CD4-positive, alpha-beta T cell treated with Interleukin-1 beta for 1 hour (primary cell): Measurements from ENCODE around the gene CPO.
A peak's percentile ranks its signal among the peaks of the same experiment; 100 is the strongest.

Experiments used
- DNase-seq, 2 donors: peaks; one replicate each; pipeline ENCODE4 v3.0.0-alpha.2; 2020 to 2022

CPO gene

DNA sequence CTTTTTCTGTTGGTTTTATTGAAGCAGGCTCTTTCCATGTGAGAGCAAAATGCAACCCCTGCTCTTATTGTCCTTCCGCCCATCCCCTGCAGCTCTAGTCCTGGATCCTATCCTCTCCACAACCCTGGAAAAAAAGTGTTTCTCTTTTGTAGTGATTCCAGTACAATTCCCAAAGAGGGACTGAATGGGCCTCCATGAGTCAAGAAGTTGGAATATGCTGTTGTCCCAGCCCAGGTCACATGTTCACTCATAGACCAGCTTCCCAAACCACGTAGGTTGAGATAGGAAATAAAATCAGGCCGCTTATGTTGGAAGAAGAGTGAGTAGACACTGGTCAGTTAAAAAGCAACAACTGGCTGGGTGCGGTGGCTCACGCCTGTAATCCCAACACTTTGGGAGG lies 39.4 kb downstream of the CPO start:
- DNase-seq = no peak

DNA sequence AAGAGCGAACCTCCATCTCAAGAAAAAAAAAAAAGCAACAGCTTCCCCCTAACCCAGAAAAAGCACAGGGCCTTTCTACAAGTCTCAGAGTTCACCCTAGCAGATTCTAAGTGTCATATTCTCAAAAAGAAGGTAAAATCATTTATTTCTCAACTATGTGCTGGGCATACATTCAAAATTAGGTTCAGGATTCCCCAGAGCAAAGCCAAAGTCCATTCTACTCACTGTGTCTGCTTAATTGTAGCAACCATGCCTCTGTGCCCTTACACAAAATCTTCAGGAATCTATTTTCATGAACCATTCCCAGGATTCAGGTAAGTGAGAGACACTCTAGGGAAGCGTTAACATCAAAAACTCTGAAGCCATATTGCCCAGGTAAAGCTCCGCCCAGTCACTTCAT lies 40.0 kb downstream of the CPO start:
- no peak for DNase-seq

DNA sequence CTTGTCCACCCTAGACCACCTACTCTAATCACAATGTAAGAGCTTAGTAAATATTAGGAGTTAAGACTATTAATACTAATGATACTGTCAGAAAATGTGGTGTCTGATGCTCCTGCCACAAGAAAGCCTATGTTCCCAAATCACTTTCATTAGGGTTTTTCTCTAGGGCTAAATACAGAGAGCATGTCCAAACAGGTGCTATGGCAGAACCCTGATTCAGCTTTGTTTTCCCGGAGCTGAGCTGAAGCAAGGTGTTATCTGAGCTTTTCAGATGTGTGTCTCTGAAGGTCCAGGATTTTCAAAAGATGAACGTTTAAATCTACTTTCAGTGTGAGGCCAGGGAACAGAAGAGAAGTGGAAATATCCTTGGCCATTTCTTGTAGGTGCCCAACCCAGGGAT lies 40.6 kb downstream of the CPO start:
- no peak for DNase-seq

DNA sequence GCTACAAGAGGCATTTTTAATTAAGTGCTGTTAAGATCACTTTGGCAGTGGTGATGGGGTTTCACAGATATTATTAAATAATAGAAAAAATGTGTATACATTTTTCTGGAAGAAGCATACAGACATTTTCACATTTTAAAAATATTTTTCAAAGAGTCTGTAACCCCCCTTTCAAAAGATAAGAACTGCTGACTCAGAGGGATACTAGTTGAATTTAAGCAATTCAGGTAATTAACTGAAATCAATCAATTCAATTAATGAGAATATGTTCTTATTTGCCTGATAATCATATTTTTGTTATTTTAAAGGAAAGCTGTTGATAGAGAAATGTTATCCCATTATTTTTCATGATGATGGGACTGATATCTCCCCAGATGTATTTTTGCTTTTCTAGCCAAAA lies 41.1 kb downstream of the CPO start:
- DNase-seq = no peak

DNA sequence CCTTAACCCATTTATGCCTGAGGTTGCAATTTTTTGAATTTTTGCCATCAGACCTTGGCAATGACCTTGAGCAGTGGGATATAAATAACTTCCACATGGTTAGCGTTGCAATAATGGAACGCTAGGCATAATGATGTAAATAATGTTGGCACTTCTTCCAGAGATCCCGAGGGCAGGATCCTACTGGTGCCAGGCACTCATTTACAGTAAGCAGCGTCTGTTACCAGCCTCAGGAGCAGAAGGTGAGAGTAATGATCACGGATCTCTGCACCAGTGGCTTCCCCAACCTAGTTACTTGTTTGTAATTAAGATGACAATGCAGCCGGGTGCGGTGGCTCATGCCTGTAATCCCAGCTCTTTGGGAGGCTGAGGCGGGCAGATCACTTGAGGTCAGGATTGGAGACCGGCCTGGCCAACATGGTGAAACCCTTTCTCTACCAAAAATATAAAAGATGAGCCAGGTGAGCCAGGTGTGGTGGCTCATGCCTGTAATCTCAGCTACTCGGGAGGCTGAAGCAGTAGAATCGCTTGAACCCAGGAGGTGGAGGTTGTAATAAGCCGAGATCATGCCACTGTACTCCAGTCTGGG lies 41.9 kb downstream of the CPO start:
- DNase-seq = no peak

DNA sequence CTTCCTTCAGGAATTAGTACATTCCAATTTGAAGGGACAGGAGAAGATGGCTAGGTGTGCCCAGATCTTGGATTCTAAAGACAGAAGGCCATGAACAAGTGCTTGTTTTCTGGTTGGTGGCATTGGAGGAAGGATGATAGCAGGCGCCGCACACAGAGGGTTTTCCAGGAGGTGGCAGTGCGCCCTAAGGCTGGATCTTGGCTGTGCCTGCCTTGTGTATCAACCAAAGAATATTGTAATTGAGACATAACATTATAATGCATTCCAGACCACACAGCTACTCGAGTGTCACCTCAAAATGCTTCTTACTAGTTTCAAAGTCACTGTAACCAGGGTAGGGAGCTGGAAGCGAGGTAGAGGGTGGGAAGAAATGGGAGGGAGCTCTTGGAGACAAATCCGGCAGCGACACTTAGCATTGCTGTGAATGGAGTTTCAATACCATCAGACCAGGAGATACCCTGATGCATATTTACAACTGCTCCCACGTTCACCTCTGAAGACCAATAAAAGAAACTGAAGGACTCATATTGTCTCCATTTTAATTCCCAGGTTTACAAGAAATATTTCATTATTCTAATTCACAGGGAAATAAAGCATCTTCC lies 42.5 kb downstream of the CPO start:
- peak; percentile 36 to 48 for DNase-seq

DNA sequence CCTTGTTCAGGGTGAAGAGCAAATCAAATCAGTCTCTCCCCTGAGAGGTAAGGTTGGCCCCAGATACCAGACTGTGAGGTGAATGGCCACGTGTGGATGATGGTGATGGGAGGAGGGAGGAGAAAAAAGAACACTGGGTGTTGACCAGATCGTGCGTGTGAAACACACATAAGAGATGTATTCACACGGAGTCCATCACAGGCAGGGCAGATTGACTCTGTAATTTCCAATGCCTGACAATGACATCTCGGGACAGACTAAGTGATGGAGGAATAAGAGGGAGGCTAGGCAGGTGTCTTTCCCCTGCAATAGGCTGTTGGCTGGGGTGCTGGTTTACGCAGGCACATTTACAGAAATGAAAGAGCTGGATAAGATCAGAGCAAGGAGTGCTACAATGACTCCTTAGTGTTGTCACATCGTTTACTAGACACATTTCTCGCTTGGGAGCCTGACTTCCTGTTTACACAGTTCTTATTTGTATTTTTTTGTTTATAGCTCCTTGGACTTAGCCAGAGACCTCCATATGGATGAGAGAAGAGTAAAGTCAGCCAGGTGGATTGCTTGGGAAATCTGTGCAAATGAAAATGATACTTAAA lies 43.1 kb downstream of the CPO start:
- DNase-seq = no peak

DNA sequence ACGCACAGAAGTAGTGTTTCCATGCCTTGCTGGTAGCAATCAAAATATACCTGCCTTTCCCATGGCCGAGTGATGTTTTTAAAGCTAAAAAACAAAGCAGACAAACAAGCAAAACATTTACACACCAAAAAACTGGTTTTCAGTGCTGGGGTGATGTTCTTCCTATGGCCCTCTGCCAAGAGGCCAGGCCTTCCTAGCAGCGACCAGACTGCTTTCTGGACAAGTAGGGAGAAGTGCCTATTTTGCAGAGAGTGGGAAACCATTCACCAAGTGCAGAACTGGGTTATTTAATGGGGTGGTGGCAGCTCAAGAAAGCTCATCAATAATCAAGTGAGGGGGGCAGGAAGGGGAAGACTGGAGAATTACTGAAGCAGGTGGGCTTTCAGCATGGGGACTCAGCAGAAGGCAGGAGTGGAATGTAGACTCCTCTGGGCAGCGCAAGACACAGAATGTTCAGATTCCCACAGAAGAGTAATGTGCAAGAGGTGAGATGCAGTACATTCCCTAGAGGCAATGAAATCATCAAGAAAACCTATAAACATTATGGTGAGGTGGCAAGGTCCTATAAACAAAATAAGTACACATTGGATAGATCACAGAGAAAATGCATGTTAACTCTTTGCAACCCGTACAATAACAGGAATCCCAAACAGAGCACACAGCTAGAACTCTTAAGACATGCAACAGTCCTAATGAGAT lies 44.0 kb downstream of the CPO start:
- no peak for DNase-seq

DNA sequence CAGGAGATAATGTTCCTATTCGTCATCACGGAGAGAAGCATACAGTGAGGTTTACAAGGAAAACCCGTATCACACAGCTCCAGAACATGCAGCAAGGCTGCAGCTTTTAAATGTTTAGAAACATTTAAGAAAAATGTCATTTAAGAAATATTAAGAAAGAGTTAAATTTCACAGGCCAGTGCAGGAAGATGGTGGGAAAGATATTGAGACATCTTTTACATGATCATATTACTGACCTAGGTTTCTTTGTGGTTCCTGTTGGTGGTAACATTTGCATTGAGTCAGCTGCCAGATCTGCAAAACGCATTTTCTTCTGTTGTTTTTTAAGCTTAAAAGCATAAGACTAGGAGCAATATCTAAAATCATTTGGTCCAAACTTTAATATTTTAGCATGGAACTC lies 44.9 kb downstream of the CPO start:
- DNase-seq = no peak

DNA sequence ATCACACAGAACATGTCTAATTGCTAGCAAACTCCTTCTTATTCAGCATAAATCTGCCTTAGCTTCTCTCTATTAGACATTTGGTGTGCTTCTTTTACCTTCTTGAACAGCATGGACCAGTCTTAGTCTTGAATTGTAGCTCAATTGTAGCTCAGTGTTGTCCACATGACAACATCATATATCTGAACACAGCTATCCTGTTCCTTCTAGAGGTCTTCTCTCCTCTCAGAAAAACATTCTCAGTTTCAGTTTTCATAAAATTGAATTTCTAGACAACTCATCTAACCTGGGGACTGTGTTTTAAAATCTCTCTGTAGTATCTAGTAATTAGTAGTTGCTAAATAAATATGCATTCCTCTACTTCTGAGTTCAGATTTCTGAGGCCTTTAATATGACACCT lies 47.6 kb downstream of the CPO start:
- no peak for DNase-seq

DNA sequence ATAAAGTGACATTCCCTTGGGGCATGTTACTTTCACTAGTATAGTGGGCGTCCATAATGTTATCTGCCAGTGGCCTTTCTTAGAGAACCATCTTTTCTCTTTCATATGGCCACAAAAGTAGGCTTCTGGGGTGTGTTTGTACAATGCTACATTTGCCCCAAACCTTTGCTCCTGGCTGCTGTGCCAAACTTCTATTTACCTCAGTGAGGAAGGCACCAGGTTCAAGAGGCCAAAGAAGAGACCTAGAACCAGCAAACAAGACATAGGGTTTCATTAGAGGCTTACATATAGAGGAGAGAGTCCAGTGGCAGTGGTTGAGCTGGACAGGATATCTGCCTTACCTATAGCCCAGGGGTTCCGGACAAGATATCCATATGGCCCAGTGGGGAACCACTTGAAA lies 48.5 kb downstream of the CPO start:
- no peak for DNase-seq

DNA sequence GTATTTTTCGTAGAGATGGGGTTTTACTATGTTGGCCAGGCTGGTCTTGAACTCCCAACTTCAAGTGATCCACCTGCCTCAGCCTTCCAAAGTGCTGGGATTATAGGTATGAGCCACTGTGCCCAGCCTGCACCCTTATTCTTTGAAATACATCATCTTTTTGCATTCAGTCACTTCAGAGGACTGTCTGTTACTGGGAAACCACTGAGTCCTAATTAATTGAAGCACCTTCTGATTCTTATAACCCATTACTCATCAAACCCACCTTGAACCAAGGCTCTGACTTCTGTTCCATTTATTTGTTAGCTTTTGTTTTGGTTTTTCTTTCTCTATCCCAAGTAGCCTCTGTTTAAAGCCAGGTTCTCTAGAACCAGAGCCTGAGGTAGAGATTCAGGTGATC lies 49.6 kb downstream of the CPO start:
- no peak for DNase-seq

DNA sequence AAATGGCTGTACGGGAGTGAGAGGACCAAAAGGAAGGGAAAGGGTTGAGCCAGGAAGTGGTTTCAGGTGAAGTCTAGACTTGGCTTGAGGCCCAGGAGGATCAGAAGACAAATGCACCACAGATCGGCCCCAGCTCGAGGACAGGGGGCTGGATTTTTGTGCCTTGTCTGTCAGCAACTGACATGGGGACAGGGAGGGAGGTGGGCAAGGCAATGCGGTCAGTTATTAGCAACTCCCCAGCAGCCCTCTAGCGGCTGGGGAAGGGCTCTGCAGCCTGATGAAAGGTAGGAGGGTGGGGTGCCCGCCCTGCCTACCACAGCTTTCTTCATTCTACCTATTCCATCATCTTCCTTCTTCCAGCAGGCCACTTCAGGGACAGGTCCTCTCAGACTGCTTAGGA lies 50.0 kb downstream of the CPO start:
- DNase-seq = peak; percentile 10 to 18

DNA sequence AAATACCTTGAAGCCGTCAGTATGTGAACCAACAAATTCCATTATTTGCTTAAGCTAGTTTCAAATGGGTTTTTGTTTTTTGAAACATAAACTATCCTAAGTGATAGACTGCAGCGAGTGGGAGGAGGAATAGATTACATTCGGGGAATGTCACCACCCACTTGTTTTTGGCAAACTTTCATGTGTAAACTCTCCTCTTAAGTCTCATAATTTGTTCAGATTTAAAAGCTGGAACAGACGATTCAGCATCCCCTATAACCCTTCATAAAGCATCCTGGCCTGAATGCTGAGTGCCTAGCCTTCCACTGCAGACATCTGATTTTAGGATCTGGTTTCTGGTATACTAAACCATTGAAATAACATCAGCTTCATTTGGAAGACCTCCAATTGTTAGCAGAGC lies 51.0 kb downstream of the CPO start:
- no peak for DNase-seq

DNA sequence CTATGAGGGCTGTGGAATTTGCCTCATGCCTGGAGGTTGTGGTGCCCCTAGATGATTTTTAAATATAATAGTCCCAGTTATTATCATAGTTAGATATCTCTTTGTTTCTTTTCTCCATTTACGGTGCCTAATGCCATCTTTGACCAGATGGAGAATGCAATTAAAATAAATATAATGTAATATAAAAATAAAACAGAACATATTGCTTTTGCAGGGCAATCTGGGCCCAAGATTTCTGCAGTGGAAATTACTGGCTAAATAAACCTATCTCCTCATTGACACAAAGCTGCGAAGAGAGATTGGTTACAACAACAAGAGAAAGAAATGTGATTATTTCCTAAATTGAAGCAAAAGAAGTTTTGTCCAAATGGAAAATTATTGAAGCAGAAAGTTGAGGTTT lies 51.8 kb downstream of the CPO start:
- no peak for DNase-seq

DNA sequence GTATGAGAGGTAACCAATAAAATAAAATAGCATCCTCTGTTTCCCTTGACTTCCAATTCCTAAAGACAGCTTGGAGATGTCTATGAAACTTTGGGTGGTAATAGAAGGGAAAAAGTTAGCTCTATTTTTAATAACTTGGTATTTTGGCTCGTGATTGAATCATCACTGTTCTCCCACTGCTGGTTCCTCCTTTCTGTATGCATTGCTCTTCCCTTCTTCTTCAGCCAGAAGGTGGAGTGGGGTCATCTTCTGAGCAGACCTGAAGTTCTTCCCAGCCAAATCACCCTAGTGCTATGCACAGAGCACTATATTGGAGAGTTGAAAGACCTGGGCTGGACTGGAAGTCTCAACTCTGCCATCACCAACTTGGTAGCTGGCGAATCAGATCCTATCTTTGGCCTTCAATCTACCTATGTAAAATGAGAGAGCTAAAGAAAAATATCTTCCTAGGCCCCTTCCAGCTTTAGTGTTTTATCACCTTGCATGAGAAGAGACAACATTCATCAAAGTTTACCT lies 54.1 kb downstream of the CPO start:
- DNase-seq = no peak

DNA sequence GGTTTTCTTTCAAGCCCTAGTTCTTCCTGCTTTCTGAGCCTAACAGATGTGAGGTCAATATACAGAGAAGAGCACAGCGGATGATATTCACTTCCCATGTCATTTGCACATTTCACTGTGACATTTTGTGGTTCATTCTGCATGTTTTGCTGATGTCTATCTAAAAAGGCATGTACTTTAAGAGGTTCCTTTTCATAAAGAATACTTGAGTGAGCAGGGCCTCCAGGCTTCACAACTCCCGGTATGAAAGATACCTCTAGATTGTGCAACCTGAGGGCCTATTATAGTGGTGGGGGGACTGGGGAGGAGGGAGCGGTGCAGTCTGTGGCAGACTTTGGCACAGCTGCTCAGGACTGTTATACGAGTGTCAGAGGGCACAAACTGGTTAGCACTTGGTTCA lies 54.6 kb downstream of the CPO start:
- no peak for DNase-seq

DNA sequence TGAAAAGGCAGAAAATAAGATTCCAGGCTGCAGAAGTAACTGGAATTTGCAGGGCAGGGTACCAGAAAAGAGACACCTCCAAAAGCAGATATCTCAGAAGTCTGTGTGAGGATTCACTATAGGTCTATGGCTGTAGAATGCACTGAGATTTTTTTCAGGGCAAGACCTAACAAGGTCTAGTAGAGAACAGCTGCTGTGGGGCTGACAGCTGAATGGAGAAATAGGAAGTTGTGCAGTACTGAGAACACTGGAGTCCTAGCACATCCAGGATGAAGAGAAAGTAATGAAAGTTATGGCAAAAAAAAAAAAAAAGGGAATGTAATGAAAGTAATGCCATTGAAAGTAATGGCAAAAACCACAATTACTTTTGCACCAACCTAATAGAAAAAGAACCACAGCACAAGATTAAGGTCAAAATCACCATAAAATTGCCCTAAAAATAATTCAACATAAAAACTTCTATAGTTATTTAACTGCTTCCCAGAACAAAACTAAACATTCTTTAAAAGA lies 57.3 kb downstream of the CPO start:
- no peak for DNase-seq

DNA sequence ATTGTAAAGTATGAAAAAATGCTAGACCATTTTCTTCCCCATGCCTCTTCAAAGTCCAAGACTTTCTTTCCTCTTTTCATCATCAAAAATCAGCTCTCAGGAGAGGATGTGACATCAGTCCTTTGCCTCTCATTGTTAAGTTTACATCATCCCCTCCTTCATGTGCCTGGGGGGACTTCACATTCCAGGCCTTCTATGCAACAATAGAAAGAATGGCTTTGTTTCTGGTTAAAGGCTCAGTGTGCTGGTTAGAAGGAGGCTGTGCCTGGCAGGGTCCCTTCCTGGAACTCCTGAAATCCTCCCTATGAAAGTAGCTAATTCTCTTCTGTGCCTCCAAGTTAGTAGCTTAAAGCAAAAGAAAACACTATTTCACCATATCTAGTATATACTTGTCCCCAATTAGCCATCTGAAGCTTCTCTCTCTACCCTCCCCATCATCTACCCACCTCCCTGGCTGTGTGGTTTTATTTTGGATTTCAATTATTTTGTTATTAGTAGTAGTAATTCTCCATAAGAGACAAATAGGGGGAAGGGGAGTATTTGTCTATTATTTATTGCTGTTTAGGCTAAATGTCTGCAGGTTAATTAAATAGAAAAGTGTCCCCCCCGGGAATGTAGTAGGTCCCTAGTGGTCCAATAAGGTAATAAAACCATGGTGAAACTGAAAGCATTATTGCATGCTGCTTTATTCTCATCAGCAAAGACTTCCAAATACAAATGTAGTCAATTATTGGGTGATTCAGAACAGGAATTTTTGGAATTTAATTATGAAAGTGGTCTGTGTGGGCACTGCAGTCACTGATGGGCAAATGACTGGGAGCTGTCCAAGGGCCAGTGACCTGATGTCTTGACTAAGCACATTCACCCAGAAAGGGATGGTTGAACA lies 69.0 kb downstream of the CPO start:
- no peak for DNase-seq

DNA sequence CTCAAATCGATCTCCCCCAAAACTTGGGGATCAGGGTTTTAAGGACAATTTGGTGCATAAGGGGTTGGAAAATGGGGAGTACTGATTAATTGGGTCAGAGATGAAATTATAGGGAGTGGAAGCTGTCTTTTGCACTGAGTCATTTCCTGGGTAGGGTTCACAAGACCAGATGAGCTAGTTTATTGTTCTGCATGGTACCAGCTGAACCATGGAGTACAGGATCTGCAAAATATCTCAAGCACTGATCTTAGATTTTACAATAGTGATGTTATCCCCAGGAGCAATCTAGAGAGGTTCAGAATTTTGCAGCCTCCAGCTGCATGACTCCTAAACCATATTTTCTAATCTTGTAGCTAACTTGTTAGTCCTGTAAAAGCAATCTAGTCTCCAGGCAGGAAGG lies 73.1 kb downstream of the CPO start:
- no peak for DNase-seq

DNA sequence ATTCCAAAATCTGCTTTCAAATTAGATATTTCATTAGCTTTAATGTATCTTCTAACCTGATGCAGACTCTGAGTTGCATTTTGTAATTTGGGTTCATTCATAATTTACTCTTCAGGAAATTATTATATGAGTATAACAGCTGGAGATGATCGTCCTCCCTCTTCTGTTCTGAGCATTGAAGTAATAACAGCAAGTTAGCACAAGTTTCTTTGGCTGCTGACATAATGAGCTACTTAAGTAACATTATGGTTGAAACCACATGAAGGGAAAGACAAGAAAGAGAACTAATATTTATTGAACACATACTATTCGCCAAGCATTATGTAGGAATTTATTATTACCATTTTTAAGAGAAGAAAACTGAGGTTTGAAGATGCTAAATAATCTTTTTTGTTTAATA lies 75.1 kb downstream of the CPO start:
- DNase-seq = no peak

DNA sequence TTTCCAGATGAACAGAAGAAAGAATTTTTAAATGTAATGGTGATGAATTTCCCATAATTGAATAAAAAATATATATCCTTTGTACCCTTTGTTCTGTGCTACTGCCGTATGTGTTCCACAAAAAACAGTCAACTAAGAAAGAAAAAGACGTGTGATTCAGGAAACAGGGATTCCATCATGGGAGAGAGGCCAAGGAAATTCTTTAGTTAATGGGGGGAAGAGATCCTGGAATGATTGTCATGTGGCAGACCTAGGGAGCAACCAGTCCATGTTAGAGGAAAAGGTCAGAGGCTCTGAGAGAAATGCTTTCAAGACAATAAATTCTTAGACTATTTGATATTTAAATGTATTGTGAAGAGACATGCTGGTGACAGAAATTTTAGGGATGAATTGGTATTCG lies 76.6 kb downstream of the CPO start:
- DNase-seq = no peak
